NCI-H345 treated with DMSO at 0.1 percent for 48 hours (cell line): Measurements from ENCODE around the gene ZNF784.

ENCODE experiments used
- DNase-seq: peaks from one replicate; lab custom pipeline; 2025; ENCODE audit not compliant: unreplicated experiment; lab: John Stamatoyannopoulos, UW

The ZNF784 gene

GRCh38 chr19:55644191-55644833, 19.9 kb upstream of the ZNF784 start:
- DNase-seq: no peak

- no peak for DNase-seq
These were observed 19.5 kb upstream of the ZNF784 start for GRCh38 chr19:55643887-55644176.

GRCh38 chr19:55643003-55643886, 18.9 kb upstream of the ZNF784 start, which contains the start of gene ZNF581:
TSS of gene ZNF581 (plus strand) at chr19:55643649. CDS start at chr19:55644572, 923 bp downstream.
- DNase-seq: peak; percentile 35

- DNase-seq: no peak
These were observed 18.0 kb upstream of the ZNF784 start for GRCh38 chr19:55642153-55643002.

GRCh38 chr19:55641426-55642152, 17.2 kb upstream of the ZNF784 start:
- no peak for DNase-seq

GRCh38 chr19:55640577-55641425, 16.4 kb upstream of the ZNF784 start, which contains the start of gene ZNF580:
TSS of gene ZNF580 (plus strand) at chr19:55641002. CDS start at chr19:55642509, 1,507 bp downstream.
- DNase-seq: no peak

GRCh38 chr19:55640043-55640576, 15.7 kb upstream of the ZNF784 start:
- peak; percentile 12 for DNase-seq

GRCh38 chr19:55638864-55639359, 14.5 kb upstream of the ZNF784 start:
- DNase-seq: no peak

- no peak for DNase-seq
These were observed 13.2 kb upstream of the ZNF784 start for GRCh38 chr19:55637534-55637933.

GRCh38 chr19:55636723-55637122, 12.4 kb upstream of the ZNF784 start:
- DNase-seq: no peak

- DNase-seq: no peak
These were observed 11.6 kb upstream of the ZNF784 start for GRCh38 chr19:55635856-55636440.

GRCh38 chr19:55635334-55635717, 11.0 kb upstream of the ZNF784 start:
- no peak for DNase-seq

GRCh38 chr19:55633861-55634260, 9.5 kb upstream of the ZNF784 start:
- no peak for DNase-seq

- peak; percentile 60 for DNase-seq
These were observed 8.1 kb upstream of the ZNF784 start for GRCh38 chr19:55632463-55632834.

GRCh38 chr19:55626350-55626749, 2.0 kb upstream of the ZNF784 start:
- DNase-seq: no peak

- DNase-seq: no peak
These were observed 599 bp upstream of the ZNF784 start for GRCh38 chr19:55625004-55625326.

GRCh38 chr19:55623561-55623960, 805 bp downstream of the ZNF784 start:
- DNase-seq: no peak

- DNase-seq: no peak
These were observed 1.2 kb downstream of the ZNF784 start for GRCh38 chr19:55623130-55623529.

- DNase-seq: no peak
These were observed 2.0 kb downstream of the ZNF784 start for GRCh38 chr19:55622242-55622969.
